Type B pancreatic cell (in vitro differentiated cells): ENCODE measurements around the gene RPS6KA2. TPM values are rescaled to one million over a fixed set of nuclear protein-coding genes. Genes with fewer than 3 reads are reported as not detected.

Experiments used
- DNase-seq: peaks from one replicate; pipeline ENCODE4 v3.0.0; 2021; ENCODE audit warnings: mixed read lengths; ENCODE audit not compliant: unreplicated experiment; ENCODE audit errors: extremely low spot score
- H3K27ac Mint-ChIP-seq: 2 replicates; pipeline ENCODE4 v1.8.0; 2021; ENCODE audit warnings: mild to moderate bottlenecking, mixed read lengths
- H3K27me3 Mint-ChIP-seq: 2 replicates; pipeline ENCODE4 v1.8.0; 2021; ENCODE audit warnings: mixed read lengths
- H3K36me3 Mint-ChIP-seq: 2 replicates; pipeline ENCODE4 v1.8.0; 2021; ENCODE audit warnings: mixed read lengths
- H3K4me1 Mint-ChIP-seq: one replicate; pipeline ENCODE4 v1.8.0; 2021; ENCODE audit warnings: mixed read lengths; ENCODE audit not compliant: unreplicated experiment
- H3K4me3 Mint-ChIP-seq: 2 replicates; pipeline ENCODE4 v1.8.0; 2021; ENCODE audit warnings: mild to moderate bottlenecking, mixed read lengths
- H3K9me3 Mint-ChIP-seq: 2 replicates; pipeline ENCODE4 v1.8.0; 2021; ENCODE audit warnings: mixed read lengths
- total RNA-seq: library from RNA; stranded (reverse); gene quantifications from 2 replicates; pipeline ENCODE4 v1.2.1, GENCODE V29; 2021; ENCODE audit warnings: low replicate concordance
- TF ChIP-seq, protein P1 (sequence below): fragments of 200-600 bp; sonication (generic); conservative IDR thresholded peaks from 2 replicates; pipeline ENCODE4 v1.5.0; 2021; ENCODE audit warnings: antibody characterized with exemption, mild to moderate bottlenecking

The RPS6KA2 gene
- total RNA-seq, 1 donor from 2014 or later = 23.8 TPM

- peaks cover 24% of the 10 kb centered on the region for H3K27me3 Mint-ChIP-seq
- no peak for DNase-seq
- TF ChIP-seq, protein P1, sequence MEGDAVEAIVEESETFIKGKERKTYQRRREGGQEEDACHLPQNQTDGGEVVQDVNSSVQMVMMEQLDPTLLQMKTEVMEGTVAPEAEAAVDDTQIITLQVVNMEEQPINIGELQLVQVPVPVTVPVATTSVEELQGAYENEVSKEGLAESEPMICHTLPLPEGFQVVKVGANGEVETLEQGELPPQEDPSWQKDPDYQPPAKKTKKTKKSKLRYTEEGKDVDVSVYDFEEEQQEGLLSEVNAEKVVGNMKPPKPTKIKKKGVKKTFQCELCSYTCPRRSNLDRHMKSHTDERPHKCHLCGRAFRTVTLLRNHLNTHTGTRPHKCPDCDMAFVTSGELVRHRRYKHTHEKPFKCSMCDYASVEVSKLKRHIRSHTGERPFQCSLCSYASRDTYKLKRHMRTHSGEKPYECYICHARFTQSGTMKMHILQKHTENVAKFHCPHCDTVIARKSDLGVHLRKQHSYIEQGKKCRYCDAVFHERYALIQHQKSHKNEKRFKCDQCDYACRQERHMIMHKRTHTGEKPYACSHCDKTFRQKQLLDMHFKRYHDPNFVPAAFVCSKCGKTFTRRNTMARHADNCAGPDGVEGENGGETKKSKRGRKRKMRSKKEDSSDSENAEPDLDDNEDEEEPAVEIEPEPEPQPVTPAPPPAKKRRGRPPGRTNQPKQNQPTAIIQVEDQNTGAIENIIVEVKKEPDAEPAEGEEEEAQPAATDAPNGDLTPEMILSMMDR = no peak
- no peak overlapping the region for H3K4me3 Mint-ChIP-seq
- H3K9me3 Mint-ChIP-seq = no peaks in the 10 kb centered on the region
- H3K36me3 Mint-ChIP-seq = no peaks in the 10 kb centered on the region
- H3K27ac Mint-ChIP-seq = no peak overlapping the region
- H3K4me1 Mint-ChIP-seq = peaks cover 4% of the 10 kb centered on the region
Observed at GRCh38 chr6:166659581-166659980, 32.5 kb upstream of the RPS6KA2 start.

DNA sequence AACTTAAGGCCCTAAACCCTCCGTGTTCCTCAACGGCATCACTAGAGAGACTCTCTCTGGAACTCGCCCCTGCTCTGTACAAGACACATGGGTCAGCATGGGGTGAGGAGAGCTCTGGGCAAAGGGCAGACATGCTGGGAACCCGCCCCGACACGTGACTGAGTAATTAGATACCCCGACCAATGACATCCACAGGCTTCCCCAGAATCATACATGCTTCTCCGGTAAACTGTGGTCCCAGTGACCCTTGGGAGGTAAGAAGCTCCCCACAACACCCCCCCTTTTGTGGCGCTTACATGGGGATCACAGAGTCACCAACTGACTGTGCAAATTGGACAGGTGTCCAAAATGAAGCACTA is 31.7 kb upstream of the RPS6KA2 start:
- Mint-ChIP-seq H3K9me3 (no peaks in the 10 kb centered on the region), H3K27ac (no peak overlapping the region), H3K4me1 (peaks cover 4% of the 10 kb centered on the region), H3K27me3 (peaks cover 24% of the 10 kb centered on the region), H3K36me3 (no peaks in the 10 kb centered on the region), H3K4me3 (no peak overlapping the region)
- DNase-seq = no peak
- TF ChIP-seq, protein P1 = no peak

GRCh38 chr6:166658115-166658791 is 31.2 kb upstream of the RPS6KA2 start:
- no peaks in the 10 kb centered on the region for H3K9me3 Mint-ChIP-seq
- TF ChIP-seq, protein P1 = no peak
- H3K4me1 Mint-ChIP-seq = peaks cover 4% of the 10 kb centered on the region
- no peak overlapping the region for H3K27ac Mint-ChIP-seq
- DNase-seq = no peak
- H3K36me3 Mint-ChIP-seq = no peaks in the 10 kb centered on the region
- H3K4me3 Mint-ChIP-seq = no peak overlapping the region
- H3K27me3 Mint-ChIP-seq = peaks cover 24% of the 10 kb centered on the region

DNA sequence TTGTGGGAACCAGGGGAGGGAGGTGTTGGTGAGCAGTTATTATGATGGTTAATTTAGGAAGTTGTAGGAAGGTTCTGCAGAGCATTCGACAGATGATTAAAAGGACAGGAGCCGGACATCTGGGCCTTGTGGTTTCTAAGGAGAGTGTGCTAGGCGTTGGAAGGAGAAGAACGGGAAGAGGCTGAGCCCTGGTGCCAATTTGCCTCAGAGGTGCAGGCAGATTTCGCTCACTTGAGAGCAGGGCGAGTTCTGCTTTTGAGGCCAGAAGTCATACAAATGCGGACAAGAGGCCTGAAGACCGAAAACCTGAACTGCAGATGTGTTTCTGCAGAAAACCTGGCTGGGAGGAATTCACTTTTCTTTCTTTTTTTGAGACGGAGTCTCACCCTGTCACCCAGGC is 30.5 kb upstream of the RPS6KA2 start:
- H3K27me3 Mint-ChIP-seq = peaks cover 19% of the 10 kb centered on the region
- H3K4me3 Mint-ChIP-seq = no peak overlapping the region
- H3K9me3 Mint-ChIP-seq = no peaks in the 10 kb centered on the region
- DNase-seq = no peak
- H3K36me3 Mint-ChIP-seq = no peaks in the 10 kb centered on the region
- TF ChIP-seq, protein P1 = no peak
- H3K27ac Mint-ChIP-seq = no peak overlapping the region
- peaks cover 4% of the 10 kb centered on the region for H3K4me1 Mint-ChIP-seq

DNA sequence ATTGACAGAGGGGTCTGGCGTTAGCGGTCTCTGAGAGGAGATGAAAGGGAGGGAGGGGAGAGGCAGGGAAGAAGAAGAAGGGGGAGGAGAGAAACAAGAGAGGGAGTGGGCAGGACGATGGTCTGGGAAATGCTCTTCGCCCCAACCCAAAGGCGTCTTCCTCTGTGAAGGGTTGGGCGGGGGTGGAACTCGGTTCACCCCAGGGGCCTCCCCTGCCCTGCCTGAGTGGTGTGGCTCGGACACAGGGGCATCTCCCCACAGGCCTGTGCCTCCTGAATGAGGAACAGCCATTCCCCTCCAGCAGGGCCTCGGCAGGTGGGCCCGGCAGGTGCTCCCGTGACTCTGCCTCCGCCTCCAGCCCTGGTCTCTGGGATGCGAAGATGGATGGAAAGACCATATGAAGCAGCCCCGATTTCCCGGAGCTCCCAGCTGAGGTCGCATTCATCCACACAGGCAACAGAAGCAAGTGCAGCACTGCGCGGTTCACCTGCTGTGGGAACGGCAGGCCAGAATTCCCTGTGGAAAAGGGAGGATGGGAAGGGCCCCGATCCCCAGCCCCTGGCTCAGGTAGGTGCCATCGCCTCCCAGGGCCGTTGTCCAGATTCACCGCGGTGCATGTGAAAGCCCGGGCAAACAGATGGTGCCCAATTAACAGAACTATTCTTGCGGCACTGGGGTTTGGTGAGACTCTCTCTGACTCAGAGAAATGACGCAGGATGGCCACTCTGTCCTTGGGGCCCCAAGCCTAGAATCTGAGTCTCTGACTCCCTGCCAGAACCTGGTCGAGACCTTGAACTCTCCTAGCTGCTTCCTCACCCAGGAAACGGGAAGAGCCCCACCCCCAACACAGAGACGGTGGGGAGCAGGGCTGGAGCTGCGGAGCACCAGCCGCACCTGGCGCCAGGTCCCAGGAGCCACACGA is 29.4 kb upstream of the RPS6KA2 start:
- Mint-ChIP-seq H3K27ac (no peak overlapping the region), H3K4me1 (peaks cover 4% of the 10 kb centered on the region), H3K27me3 (peaks cover 18% of the 10 kb centered on the region), H3K9me3 (no peaks in the 10 kb centered on the region), H3K36me3 (no peaks in the 10 kb centered on the region), H3K4me3 (no peak overlapping the region)
- TF ChIP-seq, protein P1 = no peak
- DNase-seq = no peak
